WTC11 (cell line): ENCODE results near the gene NEK6. TPM values are rescaled to one million over a fixed set of nuclear protein-coding genes. Genes with fewer than 3 reads are reported as not detected.
A peak's percentile ranks its signal among the peaks of the same experiment; 100 is the strongest.

ENCODE experiments used
- ATAC-seq: fragments of 200-7000 bp; cut with Tn5 transposase; 2 replicates; pipeline ENCODE4 v1.10.0; 2021; ENCODE audit warnings: mild to moderate bottlenecking, moderate library complexity
- CTCF ChIA-PET: fragments of 300-600 bp; sonication (Branson Sonifier 250); formaldehyde crosslinking; loops from one replicate; lab custom pipeline; 2021; ENCODE audit warnings: antibody characterized with exemption; lab: Charles Lee
- POLR2A ChIA-PET: fragments of 350-600 bp; sonication (Branson Sonifier 250); formaldehyde crosslinking; loops from one replicate; lab custom pipeline; 2021; ENCODE audit warnings: antibody characterized with exemption; lab: Charles Lee
- DNase-seq: peaks from one replicate; pipeline ENCODE4 v3.0.0; 2021; ENCODE audit warnings: low spot score
- H3K27ac Mint-ChIP-seq: 2 replicates; pipeline ENCODE4 v1.8.0; 2021; ENCODE audit warnings: mixed read lengths
- H3K27me3 Mint-ChIP-seq: 2 replicates; pipeline ENCODE4 v1.8.0; 2021; ENCODE audit warnings: low read depth, mild to moderate bottlenecking, moderate library complexity, mixed read lengths
- H3K36me3 Mint-ChIP-seq: 2 replicates; pipeline ENCODE4 v1.8.0; 2021; ENCODE audit warnings: mixed read lengths
- H3K4me1 Mint-ChIP-seq: 2 replicates; pipeline ENCODE4 v1.8.0; 2022; ENCODE audit warnings: mixed read lengths
- H3K4me3 Mint-ChIP-seq: 2 replicates; pipeline ENCODE4 v1.8.0; 2021; ENCODE audit warnings: mild to moderate bottlenecking, moderate library complexity, mixed read lengths
- H3K9me3 Mint-ChIP-seq: 2 replicates; pipeline ENCODE4 v1.8.0; 2021; ENCODE audit warnings: mixed read lengths
- ATF1 ChIP-seq: sonication (generic); formaldehyde crosslinking; IDR thresholded peaks from 2 replicates; pipeline ENCODE4 v1.8.1; 2023; ENCODE audit warnings: mild to moderate bottlenecking, moderate library complexity, missing genetic modification reagents
- ETV6 ChIP-seq: sonication (generic); formaldehyde crosslinking; IDR thresholded peaks from 2 replicates; pipeline ENCODE4 v1.8.1; 2022; ENCODE audit warnings: mild to moderate bottlenecking, missing genetic modification reagents
- HMGA2 ChIP-seq: fragments of 250-450 bp; sonication (Bioruptor Pico); IDR thresholded peaks from 2 replicates; pipeline ENCODE4 v1.4.0; 2021; ENCODE audit warnings: mild to moderate bottlenecking, moderate library complexity
- MYBL2 ChIP-seq: sonication (generic); formaldehyde crosslinking; IDR thresholded peaks from 2 replicates; pipeline ENCODE4 v1.8.1; 2023; ENCODE audit warnings: mild to moderate bottlenecking, moderate library complexity, missing genetic modification reagents
- NR1H2 ChIP-seq: sonication (generic); formaldehyde crosslinking; IDR thresholded peaks from 2 replicates; pipeline ENCODE4 v1.9.0; 2021; ENCODE audit warnings: mild to moderate bottlenecking, moderate library complexity, missing genetic modification reagents
- OVOL2 ChIP-seq: fragments of 250-450 bp; sonication (Bioruptor Pico); IDR thresholded peaks from 2 replicates; pipeline ENCODE4 v1.9.0; 2021; ENCODE audit warnings: mild to moderate bottlenecking, borderline replicate concordance
- SP1 ChIP-seq: sonication (generic); formaldehyde crosslinking; conservative IDR thresholded peaks from 2 replicates; pipeline ENCODE4 v1.8.1; 2022; ENCODE audit warnings: missing genetic modification reagents
- TCF7 ChIP-seq: sonication (generic); formaldehyde crosslinking; IDR thresholded peaks from 2 replicates; pipeline ENCODE4 v1.8.0; 2022; ENCODE audit warnings: mild to moderate bottlenecking, low read depth, missing genetic modification reagents, moderate library complexity
- ZNF121 ChIP-seq: sonication (generic); formaldehyde crosslinking; IDR thresholded peaks from 2 replicates; pipeline ENCODE4 v1.8.0; 2023; ENCODE audit warnings: missing genetic modification reagents
- ZNF671 ChIP-seq: fragments of 250-450 bp; sonication (Bioruptor Pico); IDR thresholded peaks from 2 replicates; pipeline ENCODE4 v1.8.0; 2021; ENCODE audit warnings: mild to moderate bottlenecking
- total RNA-seq: library from RNA; stranded (reverse); gene quantifications from 3 replicates; pipeline ENCODE4 v1.2.3, GENCODE V29; 2021
- TF ChIP-seq, protein P1 (sequence below): sonication (generic); formaldehyde crosslinking; IDR thresholded peaks from 2 replicates; pipeline ENCODE4 v1.8.1; 2022; ENCODE audit warnings: mild to moderate bottlenecking, moderate library complexity, missing genetic modification reagents
- TF ChIP-seq, protein P2 (sequence below): sonication (generic); formaldehyde crosslinking; IDR thresholded peaks from 2 replicates; pipeline ENCODE4 v1.8.1; 2023; ENCODE audit warnings: mild to moderate bottlenecking, missing genetic modification reagents
- TF ChIP-seq, protein P3 (sequence below): sonication (generic); formaldehyde crosslinking; IDR thresholded peaks from 2 replicates; pipeline ENCODE4 v1.8.0; 2022; ENCODE audit warnings: mild to moderate bottlenecking, missing genetic modification reagents
- TF ChIP-seq, protein P4 (sequence below): fragments of 250-450 bp; sonication (Bioruptor Pico); IDR thresholded peaks from 2 replicates; pipeline ENCODE4 v1.9.0; 2021; ENCODE audit warnings: mild to moderate bottlenecking
- TF ChIP-seq, protein P5 (sequence below): sonication (generic); formaldehyde crosslinking; IDR thresholded peaks from 2 replicates; pipeline ENCODE4 v1.8.1; 2022; ENCODE audit warnings: missing genetic modification reagents, borderline replicate concordance
- TF ChIP-seq, protein P6 (sequence below): sonication (generic); formaldehyde crosslinking; IDR thresholded peaks from 2 replicates; pipeline ENCODE4 v1.8.0; 2022; ENCODE audit warnings: missing genetic modification reagents
- TF ChIP-seq, protein P7 (sequence below): fragments of 200-600 bp; IDR thresholded peaks from 2 replicates; pipeline ENCODE4 v1.8.0; 2022; ENCODE audit warnings: antibody characterized with exemption
- TF ChIP-seq, protein P8 (sequence below): fragments of 250-450 bp; sonication (Bioruptor Pico); conservative IDR thresholded peaks from 2 replicates; pipeline ENCODE4 v1.9.0; 2021; ENCODE audit warnings: mild to moderate bottlenecking

The NEK6 gene
- total RNA-seq, 1 experiment from 2014 or later: 23.0 TPM

DNA sequence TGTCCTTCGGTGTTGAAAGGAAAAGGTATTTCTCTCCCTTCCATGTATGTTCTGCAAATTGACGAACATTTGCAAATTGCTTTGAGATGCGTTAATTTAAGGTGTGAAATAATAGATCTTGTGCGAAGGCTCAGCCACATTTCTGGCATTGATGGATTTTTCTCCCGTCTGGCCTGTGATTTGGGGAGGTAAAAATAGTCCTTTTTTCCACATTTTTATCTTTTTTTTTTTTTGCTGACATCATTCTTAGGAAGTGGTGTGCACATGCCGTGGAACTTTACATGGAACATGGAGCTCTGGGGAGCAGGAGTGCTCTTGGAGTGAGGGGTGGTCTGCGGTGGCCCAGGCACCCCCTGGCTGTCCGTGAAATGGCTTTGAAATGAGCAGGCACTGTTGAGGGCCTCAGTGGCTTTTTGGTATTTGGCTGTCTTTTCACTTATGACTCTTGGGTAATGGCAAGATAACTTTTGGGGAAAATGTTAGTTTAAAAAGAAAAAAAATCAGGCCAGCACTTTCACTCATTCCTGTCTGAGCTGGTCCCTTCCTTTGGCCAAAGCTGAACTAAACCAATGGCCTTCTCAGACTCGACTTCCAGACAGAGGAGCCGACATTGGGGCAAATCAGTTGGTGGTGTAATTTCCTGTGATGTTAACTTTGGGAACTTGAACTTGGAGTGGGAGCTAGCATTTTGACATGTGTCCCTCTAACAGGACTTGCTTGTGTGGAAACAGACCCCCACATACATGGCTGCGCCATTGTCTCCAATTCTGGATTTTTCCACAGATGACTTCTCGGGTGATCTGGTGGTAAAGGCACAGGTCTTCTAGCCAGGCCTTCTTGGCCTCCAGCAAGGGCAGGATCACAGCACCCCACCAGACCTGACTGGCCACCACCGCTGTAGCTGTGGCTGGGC lies 4.2 kb downstream of the NEK6 start (continued):
- TF ChIP-seq, protein P1, sequence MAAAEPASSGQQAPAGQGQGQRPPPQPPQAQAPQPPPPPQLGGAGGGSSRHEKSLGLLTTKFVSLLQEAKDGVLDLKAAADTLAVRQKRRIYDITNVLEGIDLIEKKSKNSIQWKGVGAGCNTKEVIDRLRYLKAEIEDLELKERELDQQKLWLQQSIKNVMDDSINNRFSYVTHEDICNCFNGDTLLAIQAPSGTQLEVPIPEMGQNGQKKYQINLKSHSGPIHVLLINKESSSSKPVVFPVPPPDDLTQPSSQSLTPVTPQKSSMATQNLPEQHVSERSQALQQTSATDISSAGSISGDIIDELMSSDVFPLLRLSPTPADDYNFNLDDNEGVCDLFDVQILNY (CRISPR knock-in tag): no peak
- TF ChIP-seq ZNF671 (CRISPR knock-in tag) (no peak), ATF1 (CRISPR knock-in tag) (no peak), SP1 (CRISPR knock-in tag) (no peak), MYBL2 (no peak)
- TF ChIP-seq, protein P2, sequence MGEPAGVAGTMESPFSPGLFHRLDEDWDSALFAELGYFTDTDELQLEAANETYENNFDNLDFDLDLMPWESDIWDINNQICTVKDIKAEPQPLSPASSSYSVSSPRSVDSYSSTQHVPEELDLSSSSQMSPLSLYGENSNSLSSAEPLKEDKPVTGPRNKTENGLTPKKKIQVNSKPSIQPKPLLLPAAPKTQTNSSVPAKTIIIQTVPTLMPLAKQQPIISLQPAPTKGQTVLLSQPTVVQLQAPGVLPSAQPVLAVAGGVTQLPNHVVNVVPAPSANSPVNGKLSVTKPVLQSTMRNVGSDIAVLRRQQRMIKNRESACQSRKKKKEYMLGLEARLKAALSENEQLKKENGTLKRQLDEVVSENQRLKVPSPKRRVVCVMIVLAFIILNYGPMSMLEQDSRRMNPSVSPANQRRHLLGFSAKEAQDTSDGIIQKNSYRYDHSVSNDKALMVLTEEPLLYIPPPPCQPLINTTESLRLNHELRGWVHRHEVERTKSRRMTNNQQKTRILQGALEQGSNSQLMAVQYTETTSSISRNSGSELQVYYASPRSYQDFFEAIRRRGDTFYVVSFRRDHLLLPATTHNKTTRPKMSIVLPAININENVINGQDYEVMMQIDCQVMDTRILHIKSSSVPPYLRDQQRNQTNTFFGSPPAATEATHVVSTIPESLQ: no peak
- TF ChIP-seq, protein P3, sequence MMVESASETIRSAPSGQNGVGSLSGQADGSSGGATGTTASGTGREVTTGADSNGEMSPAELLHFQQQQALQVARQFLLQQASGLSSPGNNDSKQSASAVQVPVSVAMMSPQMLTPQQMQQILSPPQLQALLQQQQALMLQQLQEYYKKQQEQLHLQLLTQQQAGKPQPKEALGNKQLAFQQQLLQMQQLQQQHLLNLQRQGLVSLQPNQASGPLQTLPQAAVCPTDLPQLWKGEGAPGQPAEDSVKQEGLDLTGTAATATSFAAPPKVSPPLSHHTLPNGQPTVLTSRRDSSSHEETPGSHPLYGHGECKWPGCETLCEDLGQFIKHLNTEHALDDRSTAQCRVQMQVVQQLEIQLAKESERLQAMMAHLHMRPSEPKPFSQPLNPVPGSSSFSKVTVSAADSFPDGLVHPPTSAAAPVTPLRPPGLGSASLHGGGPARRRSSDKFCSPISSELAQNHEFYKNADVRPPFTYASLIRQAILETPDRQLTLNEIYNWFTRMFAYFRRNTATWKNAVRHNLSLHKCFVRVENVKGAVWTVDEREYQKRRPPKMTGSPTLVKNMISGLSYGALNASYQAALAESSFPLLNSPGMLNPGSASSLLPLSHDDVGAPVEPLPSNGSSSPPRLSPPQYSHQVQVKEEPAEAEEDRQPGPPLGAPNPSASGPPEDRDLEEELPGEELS (CRISPR knock-in tag): no peak
- TF ChIP-seq, protein P4, sequence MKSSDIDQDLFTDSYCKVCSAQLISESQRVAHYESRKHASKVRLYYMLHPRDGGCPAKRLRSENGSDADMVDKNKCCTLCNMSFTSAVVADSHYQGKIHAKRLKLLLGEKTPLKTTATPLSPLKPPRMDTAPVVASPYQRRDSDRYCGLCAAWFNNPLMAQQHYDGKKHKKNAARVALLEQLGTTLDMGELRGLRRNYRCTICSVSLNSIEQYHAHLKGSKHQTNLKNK (CRISPR knock-in tag): no peak

DNA sequence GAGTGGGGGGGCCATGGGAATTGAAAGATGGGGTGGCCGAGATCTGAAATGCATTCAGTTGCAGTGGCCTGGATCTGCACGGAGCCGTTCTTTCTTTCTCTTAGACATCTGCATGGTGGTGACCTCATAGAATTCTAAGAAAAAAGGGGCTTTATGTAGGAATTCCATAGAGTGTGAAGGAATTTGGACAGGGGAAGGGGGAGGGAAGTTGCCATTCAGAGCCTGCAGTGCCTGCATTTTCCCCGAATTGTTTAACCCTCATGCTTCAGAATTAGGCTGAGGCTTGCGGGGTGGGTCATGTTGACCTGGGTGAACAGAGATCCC lies 4.9 kb downstream of the NEK6 start:
- H3K4me1 Mint-ChIP-seq: peaks cover 44% of the 10 kb centered on the region
- no peaks in the 10 kb centered on the region for H3K36me3 Mint-ChIP-seq
- H3K4me3 Mint-ChIP-seq: no peak overlapping the region
- ATAC-seq (peak; percentile 31), DNase-seq (no peak)
- TF ChIP-seq ETV6 (CRISPR knock-in tag) (no peak), HMGA2 (CRISPR knock-in tag) (no peak), TCF7 (CRISPR knock-in tag) (no peak), OVOL2 (CRISPR knock-in tag) (no peak), NR1H2 (no peak), ZNF121 (CRISPR knock-in tag) (no peak)
- TF ChIP-seq, protein P5, sequence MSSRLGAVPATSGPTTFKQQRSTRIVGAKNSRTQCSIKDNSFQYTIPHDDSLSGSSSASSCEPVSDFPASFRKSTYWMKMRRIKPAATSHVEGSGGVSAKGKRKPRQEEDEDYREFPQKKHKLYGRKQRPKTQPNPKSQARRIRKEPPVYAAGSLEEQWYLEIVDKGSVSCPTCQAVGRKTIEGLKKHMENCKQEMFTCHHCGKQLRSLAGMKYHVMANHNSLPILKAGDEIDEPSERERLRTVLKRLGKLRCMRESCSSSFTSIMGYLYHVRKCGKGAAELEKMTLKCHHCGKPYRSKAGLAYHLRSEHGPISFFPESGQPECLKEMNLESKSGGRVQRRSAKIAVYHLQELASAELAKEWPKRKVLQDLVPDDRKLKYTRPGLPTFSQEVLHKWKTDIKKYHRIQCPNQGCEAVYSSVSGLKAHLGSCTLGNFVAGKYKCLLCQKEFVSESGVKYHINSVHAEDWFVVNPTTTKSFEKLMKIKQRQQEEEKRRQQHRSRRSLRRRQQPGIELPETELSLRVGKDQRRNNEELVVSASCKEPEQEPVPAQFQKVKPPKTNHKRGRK (CRISPR knock-in tag): no peak
- TF ChIP-seq, protein P6, sequence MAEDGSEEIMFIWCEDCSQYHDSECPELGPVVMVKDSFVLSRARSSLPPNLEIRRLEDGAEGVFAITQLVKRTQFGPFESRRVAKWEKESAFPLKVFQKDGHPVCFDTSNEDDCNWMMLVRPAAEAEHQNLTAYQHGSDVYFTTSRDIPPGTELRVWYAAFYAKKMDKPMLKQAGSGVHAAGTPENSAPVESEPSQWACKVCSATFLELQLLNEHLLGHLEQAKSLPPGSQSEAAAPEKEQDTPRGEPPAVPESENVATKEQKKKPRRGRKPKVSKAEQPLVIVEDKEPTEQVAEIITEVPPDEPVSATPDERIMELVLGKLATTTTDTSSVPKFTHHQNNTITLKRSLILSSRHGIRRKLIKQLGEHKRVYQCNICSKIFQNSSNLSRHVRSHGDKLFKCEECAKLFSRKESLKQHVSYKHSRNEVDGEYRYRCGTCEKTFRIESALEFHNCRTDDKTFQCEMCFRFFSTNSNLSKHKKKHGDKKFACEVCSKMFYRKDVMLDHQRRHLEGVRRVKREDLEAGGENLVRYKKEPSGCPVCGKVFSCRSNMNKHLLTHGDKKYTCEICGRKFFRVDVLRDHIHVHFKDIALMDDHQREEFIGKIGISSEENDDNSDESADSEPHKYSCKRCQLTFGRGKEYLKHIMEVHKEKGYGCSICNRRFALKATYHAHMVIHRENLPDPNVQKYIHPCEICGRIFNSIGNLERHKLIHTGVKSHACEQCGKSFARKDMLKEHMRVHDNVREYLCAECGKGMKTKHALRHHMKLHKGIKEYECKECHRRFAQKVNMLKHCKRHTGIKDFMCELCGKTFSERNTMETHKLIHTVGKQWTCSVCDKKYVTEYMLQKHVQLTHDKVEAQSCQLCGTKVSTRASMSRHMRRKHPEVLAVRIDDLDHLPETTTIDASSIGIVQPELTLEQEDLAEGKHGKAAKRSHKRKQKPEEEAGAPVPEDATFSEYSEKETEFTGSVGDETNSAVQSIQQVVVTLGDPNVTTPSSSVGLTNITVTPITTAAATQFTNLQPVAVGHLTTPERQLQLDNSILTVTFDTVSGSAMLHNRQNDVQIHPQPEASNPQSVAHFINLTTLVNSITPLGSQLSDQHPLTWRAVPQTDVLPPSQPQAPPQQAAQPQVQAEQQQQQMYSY (CRISPR knock-in tag): no peak
- TF ChIP-seq, protein P7, sequence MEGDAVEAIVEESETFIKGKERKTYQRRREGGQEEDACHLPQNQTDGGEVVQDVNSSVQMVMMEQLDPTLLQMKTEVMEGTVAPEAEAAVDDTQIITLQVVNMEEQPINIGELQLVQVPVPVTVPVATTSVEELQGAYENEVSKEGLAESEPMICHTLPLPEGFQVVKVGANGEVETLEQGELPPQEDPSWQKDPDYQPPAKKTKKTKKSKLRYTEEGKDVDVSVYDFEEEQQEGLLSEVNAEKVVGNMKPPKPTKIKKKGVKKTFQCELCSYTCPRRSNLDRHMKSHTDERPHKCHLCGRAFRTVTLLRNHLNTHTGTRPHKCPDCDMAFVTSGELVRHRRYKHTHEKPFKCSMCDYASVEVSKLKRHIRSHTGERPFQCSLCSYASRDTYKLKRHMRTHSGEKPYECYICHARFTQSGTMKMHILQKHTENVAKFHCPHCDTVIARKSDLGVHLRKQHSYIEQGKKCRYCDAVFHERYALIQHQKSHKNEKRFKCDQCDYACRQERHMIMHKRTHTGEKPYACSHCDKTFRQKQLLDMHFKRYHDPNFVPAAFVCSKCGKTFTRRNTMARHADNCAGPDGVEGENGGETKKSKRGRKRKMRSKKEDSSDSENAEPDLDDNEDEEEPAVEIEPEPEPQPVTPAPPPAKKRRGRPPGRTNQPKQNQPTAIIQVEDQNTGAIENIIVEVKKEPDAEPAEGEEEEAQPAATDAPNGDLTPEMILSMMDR: no peak
- TF ChIP-seq, protein P8, sequence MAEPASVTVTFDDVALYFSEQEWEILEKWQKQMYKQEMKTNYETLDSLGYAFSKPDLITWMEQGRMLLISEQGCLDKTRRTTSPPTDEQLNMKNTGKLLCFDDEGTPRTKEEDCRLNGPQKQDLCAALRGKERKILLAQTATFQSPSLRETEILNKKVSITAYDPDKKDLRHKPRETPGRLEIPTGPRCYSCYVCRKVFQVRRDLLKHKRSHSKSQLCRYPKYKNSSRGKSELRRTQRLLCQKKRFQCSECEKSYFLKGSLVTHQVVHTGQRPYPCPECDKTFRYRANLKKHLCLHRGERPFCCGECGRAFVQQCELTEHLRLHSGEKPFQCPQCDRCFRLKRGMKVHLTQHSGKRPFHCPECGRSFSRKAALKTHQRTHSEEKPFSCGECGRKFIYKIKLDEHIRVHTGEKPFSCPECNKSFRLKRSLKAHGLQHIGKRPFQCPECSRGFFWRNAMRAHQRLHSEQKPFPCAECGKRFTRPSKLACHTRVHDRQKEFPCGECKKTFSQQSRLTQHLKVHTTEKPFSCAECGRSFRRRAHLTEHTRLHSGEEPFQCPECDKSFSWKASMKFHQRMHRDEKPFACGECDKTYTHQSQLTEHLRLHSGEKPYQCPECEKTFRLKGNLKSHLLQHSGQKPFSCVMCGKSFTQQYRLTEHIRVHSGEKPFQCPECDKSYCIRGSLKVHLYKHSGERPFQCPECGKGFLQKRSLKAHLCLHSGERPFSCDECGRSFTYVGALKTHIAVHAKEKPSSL (CRISPR knock-in tag): no peak
- H3K27ac Mint-ChIP-seq: no peak overlapping the region
- peaks cover 2% of the 10 kb centered on the region; the same call in 1 of the 2 replicates for H3K27me3 Mint-ChIP-seq
- H3K9me3 Mint-ChIP-seq: no peaks in the 10 kb centered on the region
- POLR2A ChIA-PET: no interaction called here
- CTCF ChIA-PET: interaction anchor here (1.0 kb wide), 1 partner anchor 842 kb away, joined by 3 read pairs; no protein-coding TSS in a partner anchor
